Transverse colon (tissue), 4 donors: Measurements from ENCODE around the gene SLC25A42. TPM values are rescaled to one million over a fixed set of nuclear protein-coding genes. Genes with fewer than 3 reads are reported as not detected.
"Not testable (repeated sequence)": the region's sequence is repeated elsewhere in the genome, so short reads cannot be mapped to it uniquely, and the experiment has no call there.

Source experiments
- DNase-seq: peaks from one replicate; pipeline ENCODE4 v3.0.0-alpha.2; 2019
- H3K27ac ChIP-seq, 4 donors: fragments of 200-600 bp; sonication (generic); 2 replicates each; pipeline ENCODE4 v1.5.1; 2016 to 2018; ENCODE audit warnings: inconsistent platforms in 4 of 4
- H3K27me3 ChIP-seq: fragments of 200-600 bp; sonication (generic); 2 replicates; pipeline ENCODE4 v1.5.1; 2017; ENCODE audit warnings: inconsistent platforms
- H3K36me3 ChIP-seq, 4 donors: fragments of 200-600 bp; sonication (generic); 2 replicates each; pipeline ENCODE4 v1.5.1; 2017 to 2019; ENCODE audit warnings: inconsistent platforms in 4 of 4
- H3K4me1 ChIP-seq, 4 donors: fragments of 200-600 bp; sonication (generic); 2 replicates each; pipeline ENCODE4 v1.5.1; 2017 to 2020; ENCODE audit warnings: inconsistent platforms in 4 of 4
- H3K4me3 ChIP-seq, 4 donors: fragments of 200-600 bp; sonication (generic); 1 replicate in 1 of 4; 2 replicates in 3 of 4; pipeline versions ENCODE4 v1.5.1 to v1.6.1; 2017 to 2019; ENCODE audit warnings: inconsistent platforms in 4 of 4
- H3K9me3 ChIP-seq, 2 donors: fragments of 200-600 bp; sonication (generic); 2 replicates each; pipeline ENCODE4 v1.5.1; 2017 to 2019; ENCODE audit warnings: inconsistent platforms in 2 of 2
- EP300 ChIP-seq: sonication (generic); formaldehyde crosslinking; IDR thresholded peaks from one replicate; pipeline ENCODE4 v1.6.1; 2017; ENCODE audit warnings: antibody characterized with exemption, low read depth
- POLR2A ChIP-seq: fragments of 450-650 bp; IDR thresholded peaks from one replicate; pipeline ENCODE4 v1.6.1; 2016; ENCODE audit warnings: antibody characterized with exemption, mild to moderate bottlenecking, moderate library complexity
- POLR2AphosphoS5 ChIP-seq, 3 donors: sonication (generic); formaldehyde crosslinking; IDR thresholded peaks; one replicate each; pipeline ENCODE4 v1.6.1; 2016; ENCODE audit warnings: antibody characterized with exemption in 3 of 3
- WGBS, 2 donors: methylation state at CpG; one replicate each; pipeline ENCODE4 v1.1.5; 2018; ENCODE audit warnings: low coverage in 1 of 2; 5-methylcytosine and 5-hydroxymethylcytosine counted together
- in situ Hi-C, 4 donors: fragments of 200-750 bp; cut with MboI; loops; one replicate each; pipeline versions ENCODE4 v1.15.0 to v1.15.1; 2017; ENCODE audit warnings: low sequenced_read_pairs in 3 of 4, low pct_ligation_motif_present in 1 of 4, low pct_unique_long_range_greater_than_20kb in 1 of 4
- intact Hi-C: fragments of 100-400 bp; cut with DNase I; formaldehyde crosslinking; loops from one replicate; pipeline ENCODE4 v1.15.1; 2023; ENCODE audit warnings: low total_unique reads
- total RNA-seq, 4 donors: library from RNA; depleted of rRNA; stranded (reverse); fragments of >200 nt; gene quantifications; one replicate each; pipeline ENCODE4 v1.1.0, GENCODE V29; 2016
- TF ChIP-seq, protein P1 (sequence below), 5 experiments: fragments of 200-600 bp in 3 of 5; fragments of 450-650 bp in 2 of 5; sonication (generic) in 3 of 5; IDR thresholded peaks; 1 replicate in 2 of 5; 2 replicates in 3 of 5; pipeline ENCODE4 v1.5.1; 2016 to 2017; ENCODE audit warnings: antibody characterized with exemption in 5 of 5, inconsistent platforms in 3 of 5, mild to moderate bottlenecking in 2 of 5, moderate library complexity in 1 of 5

Gene SLC25A42
- total RNA-seq, 4 donors from 2014 or later = 6.8 to 141 (median 24.5) TPM

DNA sequence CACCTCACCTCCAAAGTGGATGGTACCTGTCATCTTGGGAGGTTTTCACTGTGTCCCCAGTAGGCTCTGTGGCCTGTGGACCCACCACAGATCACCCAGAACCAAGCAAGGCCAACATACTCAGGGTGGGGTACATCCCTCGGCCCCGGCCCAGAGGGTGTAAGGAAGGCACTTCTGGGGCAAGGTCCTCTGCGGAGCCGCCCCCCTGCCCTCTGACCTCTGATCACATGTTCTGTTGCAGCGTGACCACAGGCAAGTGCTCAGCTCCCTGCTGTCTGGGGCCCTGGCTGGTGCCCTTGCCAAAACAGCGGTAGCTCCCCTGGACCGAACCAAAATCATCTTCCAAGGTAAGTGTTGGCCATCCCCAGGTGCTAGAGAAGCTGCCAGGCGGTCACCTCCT is 37.7 kb downstream of the SLC25A42 start:
- intact Hi-C loops = no loop called here
- no peaks in the 10 kb centered on the region for H3K36me3 ChIP-seq
- no peak for TF ChIP-seq POLR2A
- TF ChIP-seq, protein P1, sequence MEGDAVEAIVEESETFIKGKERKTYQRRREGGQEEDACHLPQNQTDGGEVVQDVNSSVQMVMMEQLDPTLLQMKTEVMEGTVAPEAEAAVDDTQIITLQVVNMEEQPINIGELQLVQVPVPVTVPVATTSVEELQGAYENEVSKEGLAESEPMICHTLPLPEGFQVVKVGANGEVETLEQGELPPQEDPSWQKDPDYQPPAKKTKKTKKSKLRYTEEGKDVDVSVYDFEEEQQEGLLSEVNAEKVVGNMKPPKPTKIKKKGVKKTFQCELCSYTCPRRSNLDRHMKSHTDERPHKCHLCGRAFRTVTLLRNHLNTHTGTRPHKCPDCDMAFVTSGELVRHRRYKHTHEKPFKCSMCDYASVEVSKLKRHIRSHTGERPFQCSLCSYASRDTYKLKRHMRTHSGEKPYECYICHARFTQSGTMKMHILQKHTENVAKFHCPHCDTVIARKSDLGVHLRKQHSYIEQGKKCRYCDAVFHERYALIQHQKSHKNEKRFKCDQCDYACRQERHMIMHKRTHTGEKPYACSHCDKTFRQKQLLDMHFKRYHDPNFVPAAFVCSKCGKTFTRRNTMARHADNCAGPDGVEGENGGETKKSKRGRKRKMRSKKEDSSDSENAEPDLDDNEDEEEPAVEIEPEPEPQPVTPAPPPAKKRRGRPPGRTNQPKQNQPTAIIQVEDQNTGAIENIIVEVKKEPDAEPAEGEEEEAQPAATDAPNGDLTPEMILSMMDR (IDR thresholded peaks at IDR 0.05) = no peak
- TF ChIP-seq POLR2AphosphoS5 (IDR thresholded peaks at IDR 0.05) = no peak
- TF ChIP-seq EP300 = no peak
- no peaks in the 10 kb centered on the region for H3K9me3 ChIP-seq
- no peak overlapping the region for H3K27ac ChIP-seq
- no peak for DNase-seq
- WGBS, 2 donors = 90% methylated on average over 8 of the region's 8 CpGs; no CpG with 5 or more reads in 1 of the 2 donors
- no peaks in the 10 kb centered on the region for H3K27me3 ChIP-seq
- peaks cover 0 to 12% (median 6%) of the 10 kb centered on the region in 4 donors for H3K4me1 ChIP-seq
- in situ Hi-C loops = no loop called here
- H3K4me3 ChIP-seq = no peak overlapping the region

DNA sequence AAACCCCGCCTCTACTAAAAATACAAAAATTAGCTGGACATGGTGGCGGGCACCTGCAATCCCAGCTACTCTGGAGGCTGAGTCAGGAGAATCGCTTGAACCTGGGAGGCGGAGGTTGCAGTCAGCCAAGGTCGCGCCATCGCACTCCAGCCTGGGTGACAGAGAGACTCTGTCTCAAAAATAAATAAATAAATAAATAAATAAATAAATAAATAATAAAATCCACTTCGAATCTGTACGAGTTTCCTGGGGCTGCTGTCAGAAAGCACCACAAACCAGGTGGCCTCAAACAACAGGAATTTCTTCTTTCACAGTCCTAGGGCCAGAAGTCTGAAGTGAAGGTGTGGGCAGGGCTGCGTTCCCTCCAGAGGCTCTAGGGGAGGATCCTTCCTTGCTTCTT is 38.8 kb downstream of the SLC25A42 start:
- H3K4me3 ChIP-seq, intact Hi-C loops, H3K36me3 ChIP-seq, H3K9me3 ChIP-seq, DNase-seq, H3K27ac ChIP-seq, H3K4me1 ChIP-seq, H3K27me3 ChIP-seq, in situ Hi-C loops: not testable (repeated sequence)
- 94 to 95% methylated on average over 9 to 10 of the region's 10 CpGs for WGBS, 2 donors

- H3K4me3 ChIP-seq = no peak overlapping the region
- no peak for DNase-seq
- intact Hi-C loops (no loop called here), in situ Hi-C loops (no loop called here)
- H3K36me3 ChIP-seq = no peaks in the 10 kb centered on the region
- H3K27me3 ChIP-seq = no peaks in the 10 kb centered on the region
- peaks cover 0 to 9% (median 6%) of the 10 kb centered on the region in 4 donors for H3K4me1 ChIP-seq
- H3K9me3 ChIP-seq = no peaks in the 10 kb centered on the region
- H3K27ac ChIP-seq = no peak overlapping the region
- TF ChIP-seq POLR2AphosphoS5 (IDR thresholded peaks at IDR 0.05) (no peak), EP300 (no peak), POLR2A (no peak)
- TF ChIP-seq, protein P1 (IDR thresholded peaks at IDR 0.05) = no peak
- 92 to 93% methylated on average over 3 to 11 of the region's 11 CpGs for WGBS, 2 donors
These were observed 39.4 kb downstream of the SLC25A42 start for GRCh38 chr19:19103167-19103566.

DNA sequence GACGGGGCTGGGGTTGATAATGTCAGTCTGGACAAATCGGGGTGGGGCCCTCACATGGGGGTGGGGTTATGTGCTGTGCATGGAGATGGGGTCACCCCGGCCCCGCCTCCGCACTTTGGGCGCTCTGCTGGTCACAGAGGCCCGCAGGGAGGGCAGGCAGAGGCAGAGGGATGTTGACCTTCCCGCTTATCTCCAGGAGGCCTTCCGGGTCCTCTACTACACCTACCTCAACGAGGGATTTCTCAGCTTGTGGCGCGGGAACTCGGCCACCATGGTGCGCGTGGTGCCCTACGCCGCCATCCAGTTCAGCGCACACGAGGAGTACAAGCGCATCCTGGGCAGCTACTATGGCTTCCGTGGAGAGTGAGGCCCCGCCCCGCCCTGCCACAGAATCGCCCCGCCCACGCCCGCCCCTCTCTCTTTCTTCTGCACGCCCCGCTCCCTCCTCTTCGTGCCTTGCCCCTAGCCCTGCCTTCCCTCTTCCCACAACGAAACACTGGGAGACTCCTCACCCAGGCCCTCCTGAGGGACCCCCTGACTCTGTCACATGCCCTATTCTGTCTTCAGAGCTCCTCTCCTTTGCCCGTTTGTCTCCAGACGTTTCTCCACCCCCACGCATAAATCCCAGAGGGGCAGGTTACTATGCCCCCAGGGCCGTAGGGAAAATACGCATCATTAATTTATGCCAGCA is 41.7 kb downstream of the SLC25A42 start:
- H3K27me3 ChIP-seq = peaks cover 5% of the 10 kb centered on the region
- peak overlapping the region in 3 of 4 donors; percentile 2 to 39 (median 30) for H3K4me3 ChIP-seq
- TF ChIP-seq EP300 (no peak), POLR2A (no peak), POLR2AphosphoS5 (IDR thresholded peaks at IDR 0.05) (no peak)
- TF ChIP-seq, protein P1 (IDR thresholded peaks at IDR 0.05) = no peak
- intact Hi-C loops = no loop called here
- DNase-seq = peak; percentile 69
- H3K4me1 ChIP-seq = peaks cover 0 to 14% (median 11%) of the 10 kb centered on the region in 4 donors
- 33 to 35% methylated on average over 5 to 33 of the region's 36 CpGs for WGBS, 2 donors
- no peaks in the 10 kb centered on the region for H3K9me3 ChIP-seq
- in situ Hi-C loops = no loop called here
- H3K36me3 ChIP-seq = no peaks in the 10 kb centered on the region
- H3K27ac ChIP-seq = peak overlapping the region; percentile 13 to 47 (median 28)
